Nucleus accumbens (tissue), 56 donors: Measurements from ENCODE around the gene TAPBPL.
"Not testable (repeated sequence)": the region's sequence is repeated elsewhere in the genome, so short reads cannot be mapped to it uniquely, and the experiment has no call there.

Experiments
- DNase-seq, 56 donors: peaks; one replicate each; lab custom pipeline; 2025; lab: John Stamatoyannopoulos, UW

Gene TAPBPL

GRCh38 chr12:6460751-6461371 lies 9.0 kb downstream of the TAPBPL start:
- no peak for DNase-seq

GRCh38 chr12:6461401-6462233 lies 9.8 kb downstream of the TAPBPL start:
- peak in 30 of 56 donors; percentile 10 to 72 (median 28) for DNase-seq

- DNase-seq, result no peak
These were observed 10.6 kb downstream of the TAPBPL start for GRCh38 chr12:6462234-6462995.

GRCh38 chr12:6463216-6463615 lies 11.4 kb downstream of the TAPBPL start:
- no peak for DNase-seq

DNA sequence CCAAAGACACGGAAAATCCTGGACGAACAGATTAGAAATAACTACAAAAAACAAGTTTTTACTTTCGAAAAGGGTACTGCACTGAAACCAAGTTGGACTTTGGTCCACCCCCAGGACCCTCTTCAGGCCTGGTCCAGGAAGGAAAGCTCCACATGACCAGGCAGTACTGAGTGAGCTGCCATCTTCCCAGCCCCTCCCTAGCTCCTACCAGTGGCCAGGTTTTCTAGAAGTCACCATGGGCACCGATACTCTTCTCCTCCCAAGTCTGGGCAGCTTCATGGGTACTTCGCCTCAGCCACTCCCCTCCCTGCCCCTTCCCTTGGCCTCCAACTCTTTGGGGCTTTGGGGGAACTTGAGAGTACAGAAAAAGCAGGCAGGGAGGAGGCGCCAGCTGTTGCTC lies 12.0 kb downstream of the TAPBPL start:
- DNase-seq, result no peak

DNA sequence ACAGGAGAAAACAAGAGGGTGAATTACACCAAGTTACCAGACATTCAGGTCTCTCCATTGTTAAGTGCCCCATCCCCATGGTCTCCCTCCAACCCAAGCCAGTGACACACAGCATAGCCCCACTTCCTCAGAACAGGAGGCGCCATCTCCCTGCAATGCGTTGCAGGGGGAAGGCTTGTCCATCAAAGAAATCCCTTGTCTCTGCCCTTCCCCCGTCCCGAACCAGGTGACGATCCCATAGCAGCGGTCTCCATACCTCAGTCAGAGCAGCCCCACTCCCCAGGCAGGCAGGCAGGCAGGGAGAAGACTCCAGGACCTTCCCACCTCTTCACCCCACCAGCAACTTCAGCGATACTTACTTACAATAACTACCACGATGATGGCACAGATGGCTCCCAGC lies 12.7 kb downstream of the TAPBPL start:
- no peak for DNase-seq

DNA sequence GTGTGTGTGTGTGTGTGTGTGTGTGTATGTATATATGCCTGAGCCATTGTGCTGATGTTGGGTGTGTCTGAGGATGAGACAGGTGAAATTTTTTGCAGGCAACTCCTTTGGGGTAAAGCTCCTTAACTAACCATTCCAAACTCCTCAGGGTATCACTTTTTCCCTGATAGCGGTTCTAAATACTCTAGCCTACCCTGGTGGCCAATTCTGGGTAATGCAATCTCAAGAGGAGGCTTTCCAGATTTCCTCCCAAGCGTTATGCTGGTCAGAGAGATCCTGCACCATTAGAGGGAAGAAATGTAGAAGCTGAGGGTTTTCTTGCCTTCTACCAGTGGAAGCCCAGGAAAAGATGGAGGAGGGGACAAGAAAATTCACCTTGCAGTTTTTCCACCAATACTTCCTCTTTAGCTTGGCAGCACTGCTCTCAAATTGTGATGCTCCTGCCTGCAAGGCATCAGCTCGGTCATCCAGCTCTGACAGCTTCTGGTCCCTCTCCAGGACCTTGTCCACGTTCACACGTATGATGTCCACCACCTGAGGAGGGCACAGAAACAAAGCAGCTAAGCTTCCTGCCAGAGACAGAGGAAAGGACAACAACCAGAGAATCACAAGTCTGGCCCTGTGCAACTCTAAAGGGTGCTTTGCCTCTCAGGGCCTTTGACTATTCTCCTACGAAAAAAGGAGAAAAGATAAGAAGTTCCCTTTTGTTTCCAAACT lies 13.8 kb downstream of the TAPBPL start:
- peak in 26 of 56 donors; percentile 7 to 70 (median 26) for DNase-seq

- DNase-seq, result no peak
These were observed 14.3 kb downstream of the TAPBPL start for GRCh38 chr12:6466184-6466573.

GRCh38 chr12:6466751-6467150 lies 14.9 kb downstream of the TAPBPL start:
- DNase-seq, result not testable (repeated sequence)

DNA sequence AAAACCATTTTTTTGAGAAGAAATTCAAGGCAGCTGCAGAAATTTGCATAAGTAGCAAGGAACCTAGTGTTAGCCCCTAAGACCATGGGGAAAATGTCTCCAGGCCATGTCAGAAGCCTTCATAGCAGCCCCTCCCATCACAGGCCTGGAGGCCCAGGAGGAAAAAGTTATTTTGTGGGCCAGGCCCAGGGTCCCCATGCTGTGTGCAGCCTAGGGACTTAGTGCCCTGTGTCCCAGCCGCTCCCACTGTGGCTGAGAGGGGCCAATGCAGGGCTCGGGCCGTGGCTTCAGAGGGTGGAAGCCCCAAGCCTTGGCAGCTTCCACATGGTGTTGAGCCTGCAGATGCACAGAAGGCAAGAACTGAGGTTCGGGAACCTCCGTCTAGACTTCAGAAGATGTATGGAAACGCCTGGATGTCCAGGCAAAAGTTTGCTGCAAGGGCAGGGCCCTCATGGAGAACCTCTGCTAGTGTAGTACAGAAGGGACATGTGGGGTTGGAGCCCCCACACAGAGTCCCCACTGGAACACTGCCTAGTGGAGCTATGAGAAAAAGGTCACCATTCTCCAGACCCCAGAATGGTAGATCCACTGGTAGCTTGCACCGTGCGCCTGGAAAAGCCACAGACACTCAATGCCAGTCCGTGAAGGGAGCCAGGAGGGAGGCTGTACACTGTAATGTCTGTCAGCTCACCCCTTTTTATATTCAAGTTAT lies 15.9 kb downstream of the TAPBPL start:
- not testable (repeated sequence) for DNase-seq

- no peak for DNase-seq
These were observed 16.4 kb downstream of the TAPBPL start for GRCh38 chr12:6468283-6468575.

DNA sequence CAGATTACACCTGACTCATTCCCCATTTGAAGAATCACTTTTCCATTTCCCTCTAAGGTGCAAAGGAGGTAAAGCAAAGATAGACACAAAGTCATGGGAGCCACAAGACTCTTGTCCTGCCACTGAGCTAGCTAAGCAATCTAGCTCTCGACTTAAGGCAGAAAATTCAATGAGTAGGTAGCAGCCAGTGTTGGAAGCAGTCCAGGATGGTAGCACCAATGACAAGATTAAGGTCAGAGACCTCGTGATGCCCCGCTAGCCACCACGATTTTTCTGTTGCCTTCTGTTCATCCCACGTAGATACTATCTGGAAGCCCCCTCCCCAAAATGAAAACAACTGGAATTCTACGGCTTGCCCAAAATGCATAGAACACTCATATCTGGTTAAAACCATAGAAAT lies 17.2 kb downstream of the TAPBPL start:
- no peak for DNase-seq

DNA sequence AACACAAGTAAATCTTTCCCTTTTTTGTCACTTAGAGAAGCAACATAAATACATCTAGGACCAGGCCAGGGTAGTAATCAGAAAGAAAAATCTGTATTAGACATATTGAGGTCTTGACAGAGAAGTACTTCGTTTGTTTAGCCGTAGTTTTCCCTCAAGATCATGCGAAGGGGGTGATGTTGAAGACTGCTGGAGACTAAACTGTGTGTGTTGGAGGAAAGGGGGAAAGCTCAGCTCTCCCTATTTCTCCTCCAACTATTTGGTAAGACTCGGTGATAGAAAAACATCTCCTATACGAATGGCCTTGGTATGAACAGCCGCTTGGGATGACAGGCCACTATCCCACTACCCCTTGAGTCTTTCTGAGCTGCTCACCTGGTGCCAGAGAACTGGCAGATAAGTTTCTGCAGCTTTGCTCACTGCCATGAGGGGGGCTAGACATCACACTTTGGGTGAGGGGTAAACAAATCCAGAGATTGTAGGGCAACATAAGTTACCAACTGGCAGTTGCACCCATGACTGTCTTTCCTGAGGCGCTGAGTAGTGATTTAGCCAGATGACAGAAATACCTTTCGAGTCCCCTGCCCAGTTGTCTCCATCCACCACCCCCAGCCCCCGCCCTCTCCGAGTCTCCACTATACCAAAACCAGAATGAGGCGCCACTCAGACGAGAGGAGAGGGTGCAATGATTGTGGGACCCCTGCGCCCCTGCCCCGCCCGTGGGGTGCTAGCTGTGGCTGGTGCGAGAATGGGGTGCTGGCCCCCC lies 17.9 kb downstream of the TAPBPL start:
- no peak for DNase-seq

- peak; percentile 91 to 100 (median 99) for DNase-seq
These were observed 18.7 kb downstream of the TAPBPL start, which contains the start of gene VAMP1 for GRCh38 chr12:6470375-6471163. VAMP1 (minus strand) TSS chr12:6470677; CDS start chr12:6470531, 146 bp downstream.

DNA sequence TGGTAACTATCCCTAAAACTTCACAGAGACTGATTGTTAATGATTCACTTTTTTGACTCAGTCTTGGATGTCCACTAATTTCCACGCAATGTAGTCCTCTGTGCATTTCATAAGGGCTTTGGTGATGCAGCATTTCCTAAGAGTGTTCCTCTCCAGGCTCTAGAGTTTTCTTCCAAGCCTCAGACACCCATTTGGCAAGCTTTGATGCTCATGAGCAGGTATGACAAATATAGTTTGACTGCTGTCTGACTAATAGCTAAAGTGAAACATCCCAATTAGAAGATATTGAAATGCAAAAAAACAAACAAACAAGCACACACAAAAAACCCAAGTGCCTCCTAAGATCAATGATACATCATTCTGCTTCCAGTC lies 20.1 kb downstream of the TAPBPL start:
- no peak for DNase-seq

DNA sequence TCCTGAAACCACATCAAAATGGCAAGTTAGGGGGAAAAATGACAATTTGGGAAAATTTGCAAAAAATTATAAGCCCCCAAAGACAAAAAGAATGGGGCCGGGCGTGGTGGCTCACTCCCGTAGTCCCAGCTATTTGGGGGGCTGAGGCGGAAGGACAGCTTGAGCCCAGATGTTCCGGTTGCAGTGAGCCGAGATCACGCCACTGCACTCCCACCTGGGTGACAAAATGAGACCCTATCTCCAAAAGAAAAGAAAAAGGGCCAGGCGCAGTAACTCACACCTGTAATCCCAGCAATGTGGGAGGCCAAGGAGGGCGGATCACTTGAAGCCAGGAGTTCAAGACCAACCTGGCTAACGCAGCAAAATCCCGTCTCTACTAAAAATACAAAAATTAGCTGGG lies 20.6 kb downstream of the TAPBPL start:
- no peak for DNase-seq

- DNase-seq, result not testable (repeated sequence)
These were observed 23.6 kb downstream of the TAPBPL start for GRCh38 chr12:6475233-6475975.

GRCh38 chr12:6476489-6476888 lies 24.6 kb downstream of the TAPBPL start:
- DNase-seq, result no peak
